GM19463 (cell line): ENCODE measurements around the gene PSEN1.

Experiments
- ATAC-seq: cut with Tn5 transposase; IDR thresholded peaks from one replicate; pipeline ENCODE4 v1.9.1; 2021; ENCODE audit warnings: mild to moderate bottlenecking, moderate library complexity; ENCODE audit not compliant: unreplicated experiment

The PSEN1 gene

DNA sequence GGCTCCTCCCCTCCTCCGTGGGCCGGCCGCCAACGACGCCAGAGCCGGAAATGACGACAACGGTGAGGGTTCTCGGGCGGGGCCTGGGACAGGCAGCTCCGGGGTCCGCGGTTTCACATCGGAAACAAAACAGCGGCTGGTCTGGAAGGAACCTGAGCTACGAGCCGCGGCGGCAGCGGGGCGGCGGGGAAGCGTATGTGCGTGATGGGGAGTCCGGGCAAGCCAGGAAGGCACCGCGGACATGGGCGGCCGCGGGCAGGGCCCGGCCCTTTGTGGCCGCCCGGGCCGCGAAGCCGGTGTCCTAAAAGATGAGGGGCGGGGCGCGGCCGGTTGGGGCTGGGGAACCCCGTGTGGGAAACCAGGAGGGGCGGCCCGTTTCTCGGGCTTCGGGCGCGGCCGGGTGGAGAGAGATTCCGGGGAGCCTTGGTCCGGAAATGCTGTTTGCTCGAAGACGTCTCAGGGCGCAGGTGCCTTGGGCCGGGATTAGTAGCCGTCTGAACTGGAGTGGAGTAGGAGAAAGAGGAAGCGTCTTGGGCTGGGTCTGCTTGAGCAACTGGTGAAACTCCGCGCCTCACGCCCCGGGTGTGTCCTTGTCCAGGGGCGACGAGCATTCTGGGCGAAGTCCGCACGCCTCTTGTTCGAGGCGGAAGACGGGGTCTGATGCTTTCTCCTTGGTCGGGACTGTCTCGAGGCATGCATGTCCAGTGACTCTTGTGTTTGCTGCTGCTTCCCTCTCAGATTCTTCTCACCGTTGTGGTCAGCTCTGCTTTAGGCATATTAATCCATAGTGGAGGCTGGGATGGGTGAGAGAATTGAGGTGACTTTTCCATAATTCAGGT, at the start of gene PSEN1:
Gene PSEN1 (plus strand): TSS at position 121 of the 839 bp plus-strand sequence. CDS start 11,513 bp downstream, outside the sequence.
- peak; percentile 93 for ATAC-seq

DNA sequence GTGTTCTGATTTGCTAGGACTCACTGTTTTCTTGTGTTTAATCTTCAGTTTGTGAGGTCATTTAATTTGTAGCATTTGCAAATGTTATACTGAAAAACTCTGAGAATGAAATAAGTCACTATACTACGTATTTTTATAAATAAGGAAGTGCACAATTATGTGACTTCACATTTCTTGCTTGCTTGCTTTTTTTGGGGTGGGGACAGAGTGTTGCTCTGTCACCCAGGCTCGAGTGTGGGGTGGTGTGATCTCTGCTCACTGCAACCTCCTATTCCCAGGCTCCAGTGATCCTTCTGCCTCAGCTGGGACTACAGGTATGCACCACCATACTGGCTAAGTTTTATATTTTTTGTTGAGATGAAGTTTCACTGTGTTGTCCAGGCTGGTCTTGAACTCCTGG, 45.3 kb upstream of the PSEN1 start:
- no peak for ATAC-seq

DNA sequence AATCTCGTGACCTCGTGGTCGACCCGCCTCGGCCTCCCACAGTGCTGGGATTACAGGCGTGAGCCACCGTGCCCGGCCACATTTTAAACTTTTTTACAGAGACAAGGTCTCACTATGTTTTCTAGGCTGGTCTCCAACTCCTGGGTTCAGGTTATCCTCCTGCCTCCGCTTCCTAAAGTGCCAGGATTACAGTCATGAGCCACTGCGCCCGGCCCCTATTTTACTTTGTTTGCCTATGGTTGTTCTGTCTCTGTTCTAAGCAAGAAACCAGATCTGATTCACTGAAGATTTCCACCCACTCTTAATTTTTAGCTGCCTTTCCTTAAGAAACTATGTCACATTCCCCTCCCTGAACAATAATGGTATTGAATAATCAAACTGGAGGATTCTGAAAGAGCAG, 38.9 kb upstream of the PSEN1 start:
- ATAC-seq: no peak

DNA sequence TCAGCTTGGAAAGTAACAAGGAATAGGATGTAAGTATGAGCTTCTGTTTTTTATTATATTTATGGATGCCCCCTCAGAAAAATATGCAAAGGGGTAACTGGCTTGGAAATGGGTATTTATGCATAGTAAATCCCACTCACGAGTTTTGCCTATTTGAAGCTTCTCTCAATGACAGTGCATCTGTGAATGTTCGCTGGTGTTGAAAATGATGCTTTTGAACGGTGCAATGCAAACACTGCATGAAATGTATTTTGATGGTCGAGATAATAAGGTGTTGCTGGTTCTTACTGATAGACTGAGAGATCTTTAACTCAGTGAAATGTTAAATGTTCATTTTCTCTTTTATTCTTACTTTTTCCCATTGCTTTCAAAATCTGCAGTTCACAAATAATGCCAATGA, 36.0 kb upstream of the PSEN1 start:
- no peak for ATAC-seq

DNA sequence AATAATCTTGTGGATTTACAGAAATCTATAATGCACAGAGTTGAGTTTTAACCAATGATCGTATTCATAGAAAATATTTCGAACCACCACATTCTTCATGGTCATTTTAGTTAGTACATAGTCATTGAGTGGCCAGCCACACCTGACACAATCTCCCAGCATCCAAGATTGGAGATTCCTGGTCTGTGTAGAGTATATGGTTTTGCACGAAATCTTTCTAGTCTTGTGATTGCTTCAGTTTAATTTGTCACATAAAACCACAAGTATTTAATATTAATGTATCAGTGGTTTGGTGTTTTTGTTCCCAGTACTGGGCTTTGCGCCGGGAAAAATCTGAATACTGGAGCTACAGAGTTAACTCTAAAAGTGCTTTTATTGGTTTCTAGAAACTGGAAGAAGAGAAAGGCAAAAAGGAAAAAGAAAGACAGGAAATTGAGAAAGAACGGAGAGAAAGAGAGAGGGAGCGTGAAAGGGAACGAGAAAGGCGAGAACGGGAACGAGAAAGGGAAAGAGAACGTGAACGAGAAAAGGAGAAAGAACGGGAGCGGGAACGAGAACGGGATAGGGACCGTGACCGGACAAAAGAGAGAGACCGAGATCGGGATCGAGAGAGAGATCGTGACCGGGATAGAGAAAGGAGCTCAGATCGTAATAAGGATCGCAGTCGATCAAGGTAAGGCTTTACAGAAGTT, 33.4 kb upstream of the PSEN1 start:
- ATAC-seq: no peak

DNA sequence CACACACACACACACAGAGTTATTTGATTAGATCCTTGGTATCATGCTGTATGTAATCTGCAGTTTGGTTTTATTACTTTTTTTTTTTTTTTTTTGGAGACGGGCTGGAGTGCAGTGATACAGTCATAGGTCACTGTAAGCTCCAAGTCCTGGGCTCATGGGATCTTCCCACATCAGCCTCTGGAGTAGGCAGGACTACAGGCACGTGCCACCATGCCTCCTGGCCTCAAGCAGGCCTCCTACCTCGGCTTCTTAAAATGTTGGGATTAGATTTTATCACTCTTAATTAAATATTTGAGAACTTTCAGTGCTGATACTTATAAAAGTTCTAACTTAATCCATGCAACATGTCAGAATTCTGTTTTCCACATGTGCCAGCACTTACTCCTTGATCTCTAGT, 31.3 kb upstream of the PSEN1 start:
- ATAC-seq: no peak

DNA sequence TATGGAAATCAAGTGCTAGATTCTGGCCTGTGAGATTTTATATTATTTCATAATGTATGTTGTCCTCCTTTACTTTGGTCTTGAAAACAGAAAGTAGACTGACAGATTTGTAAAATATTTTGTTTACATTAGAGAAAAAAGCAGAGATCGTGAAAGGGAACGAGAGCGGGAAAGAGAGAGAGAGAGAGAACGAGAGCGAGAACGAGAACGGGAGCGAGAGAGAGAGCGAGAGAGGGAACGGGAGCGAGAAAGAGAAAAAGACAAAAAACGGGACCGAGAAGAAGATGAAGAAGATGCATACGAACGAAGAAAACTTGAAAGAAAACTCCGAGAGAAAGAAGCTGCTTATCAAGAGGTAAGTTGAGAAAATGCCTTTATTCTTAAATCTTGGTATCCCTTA, 30.6 kb upstream of the PSEN1 start:
- no peak for ATAC-seq

DNA sequence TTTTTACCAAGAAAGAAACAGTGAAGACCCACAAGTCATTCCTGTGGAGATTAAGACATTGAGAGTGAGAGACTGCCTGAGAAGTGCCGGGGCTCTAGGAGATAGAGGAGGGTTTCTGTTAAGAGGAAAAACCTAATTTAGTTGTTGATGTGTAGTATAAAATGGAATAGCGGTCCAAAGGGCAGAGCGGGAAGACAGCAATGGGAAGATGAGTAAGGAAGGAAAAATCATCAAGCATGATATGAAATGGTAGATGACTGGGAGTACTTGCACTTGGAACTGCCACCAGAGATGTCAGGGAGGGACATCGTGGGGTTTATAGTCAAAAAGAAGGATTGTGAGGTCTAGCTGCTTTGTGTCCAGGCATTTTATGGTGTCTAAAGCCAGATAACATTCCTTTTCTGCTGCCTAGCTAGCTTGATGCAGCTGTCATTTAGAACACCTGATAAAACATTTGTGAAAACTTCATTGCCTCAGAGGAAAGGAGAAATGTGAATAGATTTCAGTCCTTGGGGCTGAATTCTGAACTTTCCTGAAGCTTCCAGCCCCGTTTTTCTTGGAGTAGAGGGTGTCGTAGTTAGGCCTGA, 20.1 kb upstream of the PSEN1 start:
- no peak for ATAC-seq

DNA sequence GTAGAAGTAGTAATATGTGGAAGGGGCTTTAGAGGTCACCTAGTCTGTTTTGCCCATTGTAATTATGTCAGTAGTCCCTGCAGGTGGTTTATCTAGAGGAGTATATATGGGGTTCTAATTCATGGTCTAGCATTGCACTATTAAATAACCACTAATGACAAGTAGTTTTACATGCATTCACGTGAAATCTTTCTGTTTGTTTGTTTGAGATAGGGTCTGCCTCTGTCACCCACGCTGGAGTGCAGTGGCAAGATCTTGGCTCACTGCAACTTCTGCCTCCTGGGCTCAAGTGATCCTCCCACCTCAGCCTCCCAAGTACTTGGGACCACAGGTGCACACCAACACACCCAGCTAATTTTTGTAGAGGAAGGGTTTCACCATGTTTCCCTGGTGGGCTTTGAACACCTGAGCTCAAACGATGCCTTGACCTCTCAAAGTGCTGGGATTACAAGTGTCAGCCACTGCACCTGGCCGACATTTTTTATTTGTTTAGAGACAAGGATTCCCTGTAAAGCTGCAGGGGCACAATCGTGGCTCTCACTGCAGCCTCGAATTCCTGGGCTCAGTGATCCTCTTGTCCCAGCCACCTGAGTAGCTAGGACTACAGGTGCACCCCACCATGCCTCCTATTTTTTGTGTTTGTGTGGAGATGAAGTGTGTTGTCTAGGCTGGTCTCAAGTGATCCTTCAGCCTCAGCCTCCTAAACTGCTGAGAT, 12.0 kb upstream of the PSEN1 start:
- ATAC-seq: no peak

DNA sequence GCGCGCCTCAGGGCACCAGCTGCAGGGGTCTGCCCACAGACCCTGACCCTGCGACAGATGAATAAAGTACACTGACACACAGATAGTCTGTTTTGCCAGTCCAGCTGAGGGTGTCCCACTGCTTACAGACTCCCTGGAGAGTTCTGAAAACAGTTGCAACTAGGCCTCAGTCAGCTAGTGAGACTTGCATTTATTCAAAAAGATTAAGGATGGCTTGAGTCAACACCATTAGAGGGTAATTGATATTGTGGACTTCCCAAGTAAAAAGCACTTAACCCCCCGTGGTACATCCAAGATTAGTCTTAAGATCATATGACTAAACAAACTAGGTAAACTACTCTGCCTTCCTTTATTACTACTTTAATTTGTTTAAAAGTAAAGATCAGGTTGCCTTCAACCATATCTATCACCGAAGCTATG, 11.1 kb upstream of the PSEN1 start:
- ATAC-seq: no peak

DNA sequence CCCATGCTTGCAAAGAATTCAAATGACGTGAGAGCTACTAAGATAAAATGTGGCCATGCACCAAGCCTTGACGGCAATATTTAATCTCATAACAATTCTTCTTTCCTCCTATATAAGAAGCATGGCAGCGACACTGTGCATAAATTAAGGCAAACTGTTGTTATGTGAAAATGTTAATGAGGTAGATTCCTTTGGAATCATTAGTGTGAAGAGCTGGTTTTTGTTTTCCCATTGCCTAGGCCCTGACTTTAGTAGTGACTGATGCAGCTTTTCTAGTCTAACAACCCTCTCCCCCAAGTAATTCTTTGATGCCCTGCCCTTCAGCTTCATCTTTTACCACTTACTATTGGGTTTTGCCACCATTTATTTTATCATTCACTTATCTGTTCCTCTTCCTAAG, 10.6 kb upstream of the PSEN1 start:
- ATAC-seq: no peak

DNA sequence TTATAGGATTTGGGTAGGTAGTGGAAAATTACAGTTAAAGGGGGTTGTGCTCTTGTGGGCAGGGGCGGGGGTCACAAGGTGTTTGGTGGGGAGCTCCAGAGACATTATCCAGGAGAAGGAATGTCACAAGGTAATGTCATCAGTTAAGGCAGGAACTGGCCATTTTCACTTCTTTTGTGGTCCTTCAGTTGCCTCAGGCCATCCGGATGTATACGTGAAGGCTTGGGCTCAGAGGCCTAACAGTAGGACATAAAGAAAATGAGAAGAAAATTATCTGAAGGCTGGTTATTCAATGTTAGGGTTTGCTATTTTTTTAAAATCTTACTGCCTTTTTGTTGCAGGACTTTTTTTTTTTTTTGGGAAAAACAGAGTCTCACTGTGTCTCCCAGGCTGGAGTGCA, 2.5 kb upstream of the PSEN1 start:
- ATAC-seq: no peak

DNA sequence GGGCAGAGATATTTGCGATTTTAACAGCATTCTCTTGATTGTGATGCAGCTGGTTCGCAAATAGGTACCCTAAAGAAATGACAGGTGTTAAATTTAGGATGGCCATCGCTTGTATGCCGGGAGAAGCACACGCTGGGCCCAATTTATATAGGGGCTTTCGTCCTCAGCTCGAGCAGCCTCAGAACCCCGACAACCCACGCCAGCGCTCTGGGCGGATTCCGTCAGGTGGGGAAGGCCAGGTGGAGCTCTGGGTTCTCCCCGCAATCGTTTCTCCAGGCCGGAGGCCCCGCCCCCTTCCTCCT, 271 bp upstream of the PSEN1 start:
- no peak for ATAC-seq

DNA sequence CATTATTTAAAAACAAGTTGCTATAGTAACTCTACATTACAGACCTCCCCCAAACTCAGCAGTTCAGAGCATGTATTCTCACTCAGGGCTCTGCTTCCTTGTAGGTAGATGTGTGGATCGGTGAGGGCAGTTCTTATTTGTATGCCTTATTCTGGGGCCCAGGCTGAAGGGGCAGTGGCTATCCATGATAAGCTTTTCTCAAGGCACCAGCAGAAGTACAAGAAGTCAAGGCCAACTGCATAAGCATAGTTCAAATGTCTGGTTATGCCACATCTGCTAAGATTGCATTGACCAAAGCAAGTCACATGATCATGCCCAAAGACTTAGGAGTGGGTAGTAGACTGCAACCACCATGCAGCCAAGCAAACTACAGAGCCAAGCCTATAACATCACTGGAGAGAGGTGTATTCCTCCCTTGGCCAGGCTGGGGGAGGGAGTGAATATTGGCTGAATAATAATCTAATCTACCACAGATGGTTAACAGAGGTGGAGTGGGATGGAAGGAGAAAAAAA, 4.6 kb downstream of the PSEN1 start:
- ATAC-seq: no peak

DNA sequence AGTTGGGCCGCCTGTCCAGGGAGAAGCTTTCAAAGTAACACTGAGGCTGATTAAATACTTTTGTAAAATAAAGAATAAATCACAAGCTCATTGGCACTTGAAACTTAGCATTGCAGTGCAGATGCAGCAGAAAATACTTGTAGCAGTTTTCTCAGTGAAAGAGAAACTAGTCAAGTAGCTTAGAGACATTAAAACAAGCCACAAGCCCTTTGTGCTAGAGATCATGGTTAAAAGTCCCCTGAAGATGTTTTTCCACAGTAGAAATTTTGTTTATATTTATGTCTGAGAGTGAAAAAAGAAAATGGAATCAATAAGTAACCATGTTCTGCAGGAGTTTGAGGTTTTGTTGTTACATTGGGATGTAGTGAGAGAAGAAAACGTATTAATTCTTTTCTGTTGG, 5.9 kb downstream of the PSEN1 start:
- no peak for ATAC-seq

DNA sequence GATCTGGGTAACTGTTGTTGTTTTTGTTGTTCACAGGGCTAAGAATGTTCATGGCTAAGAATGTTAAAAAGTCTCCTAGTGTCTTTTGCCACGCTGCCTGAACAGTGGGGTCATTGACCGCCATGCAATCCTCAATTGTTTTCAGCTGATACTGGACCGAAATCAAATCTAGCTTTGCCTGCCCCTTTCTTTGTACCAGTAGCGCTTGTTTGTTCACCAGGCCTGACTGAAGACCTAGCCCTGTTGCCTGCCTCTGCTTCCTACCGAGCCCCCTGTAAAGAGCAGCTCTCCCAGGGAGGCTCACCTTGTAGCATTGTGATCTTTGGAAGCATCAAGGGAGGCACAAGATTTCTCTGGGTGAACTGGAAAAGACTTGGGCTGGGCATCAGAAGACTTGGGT, 6.7 kb downstream of the PSEN1 start:
- no peak for ATAC-seq

DNA sequence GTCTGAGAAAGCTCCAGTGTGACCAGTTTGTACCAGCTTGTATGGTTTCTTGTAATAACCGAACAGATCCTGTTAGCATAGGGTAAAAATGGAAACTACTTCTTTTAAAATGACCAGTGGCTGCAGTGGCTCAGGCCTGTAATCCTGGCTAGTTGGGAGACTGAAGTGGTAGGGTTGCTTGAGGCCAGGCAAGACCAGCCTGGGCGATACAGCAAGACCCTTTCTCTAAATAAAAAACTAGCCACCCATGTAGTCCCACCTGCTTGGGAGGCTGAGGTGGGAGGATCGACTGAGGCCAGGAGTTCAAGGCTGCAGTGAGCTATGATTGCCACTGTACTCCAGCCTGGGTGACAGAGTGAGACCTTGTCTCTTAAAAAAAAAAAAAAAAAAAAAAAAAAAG, 7.3 kb downstream of the PSEN1 start:
- ATAC-seq: no peak

DNA sequence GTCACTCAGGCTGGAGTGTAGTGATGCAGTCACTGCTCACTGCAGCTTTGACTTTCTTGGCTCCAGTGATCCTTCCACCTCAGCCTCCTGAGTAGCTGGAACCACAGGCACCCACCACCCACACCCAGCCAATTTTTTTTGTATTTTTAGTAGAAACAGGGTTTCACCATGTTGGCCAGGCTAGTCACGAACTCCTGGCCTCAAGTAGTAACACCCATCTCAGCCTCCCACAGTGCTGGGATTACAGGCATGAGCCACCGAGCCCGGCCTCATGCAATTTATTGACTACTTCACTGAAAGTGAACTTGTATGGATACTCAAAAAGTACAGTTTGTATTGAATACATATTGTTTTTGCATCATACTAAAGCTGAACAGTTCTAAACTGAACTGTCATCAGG, 9.1 kb downstream of the PSEN1 start:
- no peak for ATAC-seq

DNA sequence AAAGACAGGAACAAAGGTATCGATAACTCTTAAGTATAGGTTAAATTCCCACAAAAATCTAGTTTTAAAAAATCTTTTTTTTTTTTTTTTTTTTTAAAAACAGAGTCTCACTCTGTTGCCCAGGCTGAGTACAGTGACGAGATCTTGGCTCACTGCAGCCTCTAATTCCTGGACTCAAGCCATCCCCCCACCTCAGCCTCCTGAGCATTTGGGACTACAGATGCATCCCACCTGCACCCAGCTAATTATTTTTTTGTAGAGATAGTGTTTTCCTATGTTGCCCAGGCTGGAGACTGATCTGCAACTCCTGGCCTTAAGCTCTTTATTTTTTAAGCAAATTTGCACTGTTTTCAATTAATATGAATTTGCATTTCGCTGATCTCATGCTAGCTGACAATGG, 9.8 kb downstream of the PSEN1 start:
- no peak for ATAC-seq

DNA sequence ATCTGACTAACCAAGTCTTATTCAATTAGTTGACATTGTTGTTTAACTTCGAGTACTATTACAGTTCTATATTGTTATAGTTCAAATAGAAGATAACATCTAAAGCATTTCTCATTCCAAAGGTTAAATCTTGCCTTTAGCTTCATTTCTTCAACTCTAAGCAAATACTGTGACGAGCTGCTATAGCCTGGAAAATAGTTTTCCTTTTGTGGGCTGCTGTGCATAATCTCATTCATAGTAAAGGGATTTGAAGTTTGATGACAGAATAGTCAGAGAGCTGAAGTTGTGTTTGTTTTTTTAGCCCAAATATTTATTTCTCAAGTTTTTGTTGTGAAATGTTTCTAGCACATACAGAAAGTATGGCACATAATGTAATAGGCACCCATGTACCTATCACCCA, 13.4 kb downstream of the PSEN1 start:
- ATAC-seq: no peak

DNA sequence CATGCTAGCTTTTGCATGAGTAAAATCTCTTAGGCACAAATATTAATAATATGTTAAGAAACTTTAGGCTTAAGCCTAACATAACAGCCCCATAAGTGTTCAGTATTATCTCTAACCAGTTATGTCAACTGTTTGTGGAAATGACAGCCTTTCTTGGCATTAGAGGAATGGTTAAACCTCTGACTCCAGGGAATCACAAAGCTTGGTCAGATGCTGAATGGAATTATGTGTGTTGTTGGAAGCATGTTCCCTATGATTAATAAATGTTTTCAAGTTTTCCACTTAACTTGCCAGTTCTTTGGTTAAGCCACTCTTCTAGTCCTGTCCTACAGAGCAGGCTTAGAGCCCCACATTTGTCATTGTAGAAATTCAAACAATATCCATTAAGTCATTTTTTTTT, 17.0 kb downstream of the PSEN1 start:
- no peak for ATAC-seq
